ENCODE data around the gene SLC18A2. TPM values are rescaled to one million over a fixed set of nuclear protein-coding genes. Genes with fewer than 3 reads are reported as not detected.
A peak's percentile ranks its signal among the peaks of the same experiment; 100 is the strongest.

SLC18A2 gene
- total RNA-seq, 4 donors from 2014 or later: 4.0 to 4.9 (median 4.4) TPM

DNA sequence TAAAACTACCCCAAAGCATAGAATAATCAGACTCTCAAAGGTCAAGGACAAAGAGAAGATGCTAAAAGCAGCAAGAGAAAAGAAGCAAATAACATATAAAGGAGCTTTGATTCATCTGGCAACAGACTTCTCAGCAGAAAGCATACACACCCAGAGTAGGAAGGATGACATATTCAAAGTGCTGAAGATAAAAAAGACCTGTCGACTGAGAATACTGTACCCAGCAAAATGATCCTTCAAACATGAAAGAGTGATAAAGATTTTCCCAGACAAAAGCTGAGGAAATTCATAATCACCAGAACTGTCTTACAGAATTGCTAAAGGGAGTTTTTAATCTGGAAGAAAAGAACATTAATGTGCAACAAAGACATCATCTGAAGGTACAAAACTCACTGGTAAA is 28.7 kb upstream of the SLC18A2 start:
- no peak for TF ChIP-seq POLR2A (IDR thresholded peaks at IDR 0.05)
- TF ChIP-seq, protein P1, sequence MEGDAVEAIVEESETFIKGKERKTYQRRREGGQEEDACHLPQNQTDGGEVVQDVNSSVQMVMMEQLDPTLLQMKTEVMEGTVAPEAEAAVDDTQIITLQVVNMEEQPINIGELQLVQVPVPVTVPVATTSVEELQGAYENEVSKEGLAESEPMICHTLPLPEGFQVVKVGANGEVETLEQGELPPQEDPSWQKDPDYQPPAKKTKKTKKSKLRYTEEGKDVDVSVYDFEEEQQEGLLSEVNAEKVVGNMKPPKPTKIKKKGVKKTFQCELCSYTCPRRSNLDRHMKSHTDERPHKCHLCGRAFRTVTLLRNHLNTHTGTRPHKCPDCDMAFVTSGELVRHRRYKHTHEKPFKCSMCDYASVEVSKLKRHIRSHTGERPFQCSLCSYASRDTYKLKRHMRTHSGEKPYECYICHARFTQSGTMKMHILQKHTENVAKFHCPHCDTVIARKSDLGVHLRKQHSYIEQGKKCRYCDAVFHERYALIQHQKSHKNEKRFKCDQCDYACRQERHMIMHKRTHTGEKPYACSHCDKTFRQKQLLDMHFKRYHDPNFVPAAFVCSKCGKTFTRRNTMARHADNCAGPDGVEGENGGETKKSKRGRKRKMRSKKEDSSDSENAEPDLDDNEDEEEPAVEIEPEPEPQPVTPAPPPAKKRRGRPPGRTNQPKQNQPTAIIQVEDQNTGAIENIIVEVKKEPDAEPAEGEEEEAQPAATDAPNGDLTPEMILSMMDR (IDR thresholded peaks at IDR 0.05): no peak
- intact Hi-C loops (cut with DNase I; ENCODE audit: low total_unique reads): no loop called here
- DNase-seq (ENCODE audit: low spot score in 2 of 2): no peak
- 79 to 82% methylated on average over 1 of the region's 1 CpG for WGBS, 2 donors
- H3K4me3 ChIP-seq (ENCODE audit: low read depth, poor library complexity, severe bottlenecking): no peak overlapping the region

DNA sequence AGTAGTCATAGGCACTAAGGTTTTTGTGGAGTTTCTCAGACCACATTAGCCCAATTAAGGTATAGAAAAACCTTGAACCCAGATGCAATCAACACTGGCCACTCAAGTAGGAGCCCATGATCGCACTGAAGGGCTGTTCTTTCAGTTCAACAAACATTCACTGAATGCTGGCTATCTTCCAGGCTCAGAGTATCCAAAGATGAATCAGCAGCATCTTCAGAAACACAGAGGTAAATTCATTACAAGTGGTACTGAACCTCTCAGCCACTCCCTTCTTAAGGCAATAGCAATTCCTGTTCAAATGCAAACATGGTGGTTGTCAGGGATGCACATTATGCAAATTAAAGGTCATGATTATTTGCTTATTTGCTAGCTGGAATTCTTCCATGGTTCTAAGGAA is 26.5 kb upstream of the SLC18A2 start:
- H3K4me3 ChIP-seq (ENCODE audit: low read depth, poor library complexity, severe bottlenecking): no peak overlapping the region
- WGBS, 2 donors: 35 to 41% methylated on average over 1 of the region's 1 CpG
- DNase-seq (ENCODE audit: low spot score in 2 of 2): no peak
- intact Hi-C loops (cut with DNase I; ENCODE audit: low total_unique reads): no loop called here
- TF ChIP-seq POLR2A (IDR thresholded peaks at IDR 0.05): no peak
- TF ChIP-seq, protein P1 (IDR thresholded peaks at IDR 0.05): no peak

DNA sequence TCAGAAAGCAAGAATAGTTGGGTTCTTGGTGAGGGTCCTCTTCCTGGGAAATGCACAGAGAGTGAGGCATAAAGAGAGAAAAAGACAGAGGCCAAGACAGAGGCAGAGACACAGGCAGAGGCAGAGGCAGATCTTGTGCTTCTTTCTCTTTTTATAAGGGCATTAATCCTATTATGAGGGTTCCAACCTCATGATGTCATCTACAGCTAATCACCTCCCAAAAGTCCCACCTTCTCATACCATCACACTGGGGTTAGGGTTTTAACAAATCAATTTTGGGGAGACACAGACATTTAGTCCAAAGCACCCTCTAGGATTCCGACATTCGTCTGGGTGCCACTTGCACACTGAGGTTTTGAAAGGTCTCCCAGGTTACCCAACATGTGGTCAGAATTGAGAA is 25.8 kb upstream of the SLC18A2 start:
- WGBS, 2 donors: 75 to 83% methylated on average over 2 of the region's 2 CpGs
- no peak for TF ChIP-seq POLR2A (IDR thresholded peaks at IDR 0.05)
- TF ChIP-seq, protein P1 (IDR thresholded peaks at IDR 0.05): no peak
- no peak for DNase-seq (ENCODE audit: low spot score in 2 of 2)
- intact Hi-C loops (cut with DNase I; ENCODE audit: low total_unique reads): no loop called here
- H3K4me3 ChIP-seq (ENCODE audit: low read depth, poor library complexity, severe bottlenecking): no peak overlapping the region

- no peak overlapping the region for H3K4me3 ChIP-seq (ENCODE audit: low read depth, poor library complexity, severe bottlenecking)
- intact Hi-C loops (cut with DNase I; ENCODE audit: low total_unique reads): no loop called here
- DNase-seq (ENCODE audit: low spot score in 2 of 2): no peak
- WGBS, 2 donors: 53 to 67% methylated on average over 14 to 15 of the region's 15 CpGs
- TF ChIP-seq POLR2A (IDR thresholded peaks at IDR 0.05): no peak
- TF ChIP-seq, protein P1 (IDR thresholded peaks at IDR 0.05): no peak
These were observed 24.9 kb upstream of the SLC18A2 start for GRCh38 chr10:117216028-117216427.

DNA sequence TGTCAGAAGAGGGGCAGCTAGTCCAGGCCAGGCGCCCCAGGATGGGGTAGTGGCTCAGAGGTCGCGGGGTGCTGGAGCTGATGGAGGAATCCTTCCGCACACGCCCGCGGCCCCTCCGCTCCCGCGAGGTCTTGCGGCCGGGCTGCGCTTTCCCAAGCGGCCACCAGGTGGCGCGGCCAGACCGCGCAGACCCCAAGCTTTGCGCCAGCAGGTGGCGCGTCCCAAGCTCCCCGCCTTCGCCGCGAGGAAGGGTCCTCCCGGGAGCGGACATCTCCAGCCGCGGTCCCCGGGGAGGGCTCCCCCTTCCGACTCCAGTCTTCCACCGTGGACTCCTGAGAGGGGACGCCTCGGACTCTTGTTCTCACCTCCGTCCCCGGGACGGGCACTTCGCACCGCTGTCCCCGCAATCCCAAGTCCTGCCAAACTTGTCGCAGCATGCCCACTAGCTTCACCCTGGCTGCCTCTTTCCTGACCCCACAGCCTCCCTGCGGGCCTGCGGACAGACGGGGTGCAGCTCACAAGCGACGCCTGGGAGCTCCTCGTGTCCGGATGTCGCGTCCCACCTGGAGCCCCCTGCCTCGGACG is 24.2 kb upstream of the SLC18A2 start:
- intact Hi-C loops (cut with DNase I; ENCODE audit: low total_unique reads): no loop called here
- no peak overlapping the region for H3K4me3 ChIP-seq (ENCODE audit: low read depth, poor library complexity, severe bottlenecking)
- WGBS, 2 donors: 1 to 4% methylated on average over 36 to 38 of the region's 52 CpGs
- DNase-seq (ENCODE audit: low spot score in 2 of 2): peak in 1 of 2 donors; percentile 91
- TF ChIP-seq POLR2A (IDR thresholded peaks at IDR 0.05): no peak
- TF ChIP-seq, protein P1 (IDR thresholded peaks at IDR 0.05): peak in 1 of 3 donors; percentile 86

- no peak overlapping the region for H3K4me3 ChIP-seq (ENCODE audit: low read depth, poor library complexity, severe bottlenecking)
- WGBS, 2 donors: 6 to 7% methylated on average over 10 to 19 of the region's 22 CpGs
- TF ChIP-seq, protein P1 (IDR thresholded peaks at IDR 0.05): no peak
- TF ChIP-seq POLR2A (IDR thresholded peaks at IDR 0.05): no peak
- intact Hi-C loops (cut with DNase I; ENCODE audit: low total_unique reads): no loop called here
- DNase-seq (ENCODE audit: low spot score in 2 of 2): no peak
These were observed 23.6 kb upstream of the SLC18A2 start for GRCh38 chr10:117217196-117217761.

All from lower leg skin (tissue), 4 donors.